Dedifferentiated amniotic fluid mesenchymal stem cell (primary cell): ENCODE data around the gene CABP4.

Source experiments
- DNase-seq: peaks from one replicate; pipeline ENCODE4 v3.0.0-alpha.2; 2016; ENCODE audit errors: extremely low spot score

Gene CABP4

GRCh38 chr11:67435727-67436458, 19.3 kb upstream of the CABP4 start:
- no peak for DNase-seq

- DNase-seq: no peak
Observed at GRCh38 chr11:67436459-67437081, 18.6 kb upstream of the CABP4 start.

GRCh38 chr11:67437082-67437808, 17.9 kb upstream of the CABP4 start, which contains the start of gene PTPRCAP:
Gene PTPRCAP, minus strand, starts transcription at chr11:67437682. Its CDS starts 63 bp downstream, at chr11:67437619.
- no peak for DNase-seq

GRCh38 chr11:67437809-67438157, 17.4 kb upstream of the CABP4 start:
- no peak for DNase-seq

GRCh38 chr11:67438158-67438902, 16.8 kb upstream of the CABP4 start:
- no peak for DNase-seq

GRCh38 chr11:67439321-67440228, 15.6 kb upstream of the CABP4 start:
- no peak for DNase-seq

- no peak for DNase-seq
Observed at GRCh38 chr11:67440229-67441097, 14.7 kb upstream of the CABP4 start.

- no peak for DNase-seq
Observed at GRCh38 chr11:67441098-67441563, 14.0 kb upstream of the CABP4 start.

GRCh38 chr11:67441731-67442351, 13.3 kb upstream of the CABP4 start:
- no peak for DNase-seq

- no peak for DNase-seq
Observed at GRCh38 chr11:67442504-67443404, 12.4 kb upstream of the CABP4 start.

- no peak for DNase-seq
Observed at GRCh38 chr11:67445515-67445914, 9.6 kb upstream of the CABP4 start.

GRCh38 chr11:67448220-67448609, 6.9 kb upstream of the CABP4 start:
- DNase-seq: no peak

- DNase-seq: no peak
Observed at GRCh38 chr11:67449116-67449844, 5.9 kb upstream of the CABP4 start.

- DNase-seq: no peak
Observed at GRCh38 chr11:67450796-67451657, 4.1 kb upstream of the CABP4 start.

- no peak for DNase-seq
Observed at GRCh38 chr11:67451658-67451976, 3.5 kb upstream of the CABP4 start.

- no peak for DNase-seq
Observed at GRCh38 chr11:67452141-67452952, 2.8 kb upstream of the CABP4 start, which contains the start of gene GPR152. Gene GPR152, minus strand, starts transcription at chr11:67452729. Its CDS starts 5 bp downstream, at chr11:67452724.
